ENCODE measurements around the gene PIP5K1B.
"Not testable (repeated sequence)": the region's sequence is repeated elsewhere in the genome, so short reads cannot be mapped to it uniquely, and the experiment has no call there.

Gene PIP5K1B

DNA sequence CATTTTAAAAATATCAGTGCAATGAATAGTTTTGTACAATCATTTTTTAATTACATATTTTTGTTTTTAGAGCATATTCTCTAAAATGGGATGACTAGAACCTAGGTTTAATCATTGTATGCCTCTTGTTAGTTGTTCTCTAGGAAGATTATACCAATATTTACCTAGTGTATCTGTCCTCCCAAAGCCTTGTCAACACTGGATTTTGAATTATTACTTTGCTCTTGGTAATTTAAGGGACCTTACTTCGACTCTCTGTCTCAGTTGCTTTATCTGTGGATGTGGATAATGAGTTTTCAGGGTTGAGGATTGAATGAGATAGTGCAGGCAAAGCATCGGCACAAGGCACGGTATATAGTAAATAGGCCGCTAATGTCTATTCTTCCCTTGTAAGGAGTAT lies 10.9 kb upstream of the PIP5K1B start:
- Histone ChIP-seq H3K4me3 (ENCODE audit: low read length) (no peak overlapping the region), H3K4me1 (ENCODE audit: control insufficient read depth, insufficient read depth, low read length) (no peaks in the 10 kb centered on the region), H3K36me3 (ENCODE audit: control insufficient read depth, insufficient read depth, low read length) (no peaks in the 10 kb centered on the region)

DNA sequence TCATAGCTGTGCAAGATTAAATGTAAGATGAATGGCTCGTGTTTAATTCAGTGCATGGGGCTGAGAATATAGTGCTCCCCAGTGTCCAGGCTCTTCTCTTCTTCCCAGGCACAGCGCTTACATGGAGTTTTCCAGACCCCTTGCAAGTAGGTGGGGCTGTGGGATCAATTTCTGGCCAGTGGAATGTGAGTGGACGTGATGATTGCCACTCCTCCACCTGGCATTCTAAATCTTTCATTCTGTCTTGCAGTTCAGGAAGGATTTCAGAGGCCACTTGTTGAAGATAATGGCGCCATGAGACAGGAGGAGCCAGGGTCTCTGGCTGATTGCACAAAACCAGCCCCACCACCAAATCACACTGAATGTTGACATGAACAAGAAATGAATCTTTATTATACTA lies 7.2 kb upstream of the PIP5K1B start:
- Histone ChIP-seq H3K36me3 (ENCODE audit: control insufficient read depth, insufficient read depth, low read length) (no peaks in the 10 kb centered on the region), H3K9ac (ENCODE audit: low read length) (no peak overlapping the region), H3K4me3 (ENCODE audit: low read length) (no peak overlapping the region), H3K4me1 (ENCODE audit: control insufficient read depth, insufficient read depth, low read length) (no peaks in the 10 kb centered on the region), H3K27me3 (ENCODE audit: control insufficient read depth, insufficient read depth, low read length) (no peaks in the 10 kb centered on the region), H3K27ac (ENCODE audit: low read depth, low read length) (no peak overlapping the region)

More for the DNA sequence above, 10.9 kb upstream of the PIP5K1B start:
- Histone ChIP-seq H3K9ac (ENCODE audit: low read length) (no peak overlapping the region), H3K27me3 (ENCODE audit: control insufficient read depth, insufficient read depth, low read length) (no peaks in the 10 kb centered on the region), H3K27ac (ENCODE audit: low read depth, low read length) (no peak overlapping the region)

DNA sequence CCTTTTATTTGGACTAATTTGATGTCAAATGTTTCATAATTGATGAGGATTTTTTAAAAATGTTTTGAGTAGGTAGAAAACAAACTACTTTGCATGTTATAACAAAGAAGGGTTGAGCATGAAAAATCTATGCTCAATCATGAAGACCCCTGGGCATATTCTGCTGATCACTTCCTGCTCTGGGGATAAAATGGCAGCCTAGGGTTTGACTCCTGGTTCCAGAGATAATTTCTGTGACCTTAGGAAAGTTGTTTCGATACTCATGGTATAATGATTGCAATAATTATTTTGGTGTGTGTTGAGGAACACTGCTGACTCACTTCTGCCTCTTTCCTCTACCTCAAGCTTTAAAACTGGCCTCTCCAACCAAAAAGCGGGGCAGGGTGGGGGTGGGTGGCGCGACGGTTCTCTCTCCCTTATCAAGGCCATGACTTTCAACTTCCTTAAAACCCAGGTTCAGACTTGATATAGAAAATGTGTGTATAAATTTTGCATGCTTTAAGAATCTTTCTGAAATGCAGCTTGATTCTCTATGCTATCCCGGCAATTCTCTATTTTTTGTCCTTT lies 6.0 kb upstream of the PIP5K1B start:
- Histone ChIP-seq H3K27ac (ENCODE audit: low read depth, low read length) (no peak overlapping the region), H3K27me3 (ENCODE audit: control insufficient read depth, insufficient read depth, low read length) (no peaks in the 10 kb centered on the region), H3K9ac (ENCODE audit: low read length) (no peak overlapping the region), H3K4me1 (ENCODE audit: control insufficient read depth, insufficient read depth, low read length) (no peaks in the 10 kb centered on the region), H3K36me3 (ENCODE audit: control insufficient read depth, insufficient read depth, low read length) (no peaks in the 10 kb centered on the region), H3K4me3 (ENCODE audit: low read length) (no peak overlapping the region)

DNA sequence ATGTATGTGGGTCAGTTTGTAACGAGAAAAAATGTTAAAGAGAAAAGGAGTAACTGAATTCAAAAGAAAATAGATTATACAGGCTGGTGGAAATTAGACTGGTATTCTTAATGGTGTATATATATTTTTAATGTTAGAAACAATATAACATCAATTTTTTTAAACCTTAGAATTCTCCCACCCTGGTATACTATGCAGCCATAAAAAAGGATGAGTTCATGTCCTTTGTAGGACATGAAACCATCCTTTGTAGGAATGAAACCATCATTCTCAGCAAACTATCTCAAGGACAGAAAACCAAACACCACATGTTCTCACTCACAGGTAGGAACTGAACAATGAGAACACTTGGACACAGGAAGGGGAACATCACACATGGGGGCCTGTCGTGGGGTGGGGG lies 5.4 kb upstream of the PIP5K1B start:
- not testable (repeated sequence) for H3K27ac ChIP-seq (ENCODE audit: low read depth, low read length); H3K36me3 ChIP-seq (ENCODE audit: control insufficient read depth, insufficient read depth, low read length); H3K9ac ChIP-seq (ENCODE audit: low read length); H3K4me3 ChIP-seq (ENCODE audit: low read length); H3K27me3 ChIP-seq (ENCODE audit: control insufficient read depth, insufficient read depth, low read length); H3K4me1 ChIP-seq (ENCODE audit: control insufficient read depth, insufficient read depth, low read length)

DNA sequence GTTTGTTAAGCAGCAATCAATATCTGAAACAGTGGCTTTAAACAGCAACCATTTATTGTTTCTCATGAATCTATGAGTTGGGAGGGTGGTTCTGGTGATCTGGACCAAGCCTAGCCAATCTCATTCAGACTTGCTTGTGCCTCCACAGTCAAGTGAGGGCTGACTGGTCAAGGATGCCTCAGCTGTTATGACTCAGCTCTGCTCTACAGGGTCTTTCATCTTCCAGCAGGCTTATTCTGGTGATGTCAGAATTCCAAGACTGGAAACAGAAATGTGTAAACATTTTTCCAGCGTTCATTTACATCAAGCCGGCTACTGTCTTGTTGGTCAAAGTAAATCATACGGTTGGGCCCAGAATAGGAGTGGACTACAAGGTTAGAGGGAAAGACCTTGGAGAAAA lies 2.5 kb upstream of the PIP5K1B start:
- no peaks in the 10 kb centered on the region for H3K36me3 ChIP-seq (ENCODE audit: control insufficient read depth, insufficient read depth, low read length)
- no peak overlapping the region for H3K4me3 ChIP-seq (ENCODE audit: low read length)

DNA sequence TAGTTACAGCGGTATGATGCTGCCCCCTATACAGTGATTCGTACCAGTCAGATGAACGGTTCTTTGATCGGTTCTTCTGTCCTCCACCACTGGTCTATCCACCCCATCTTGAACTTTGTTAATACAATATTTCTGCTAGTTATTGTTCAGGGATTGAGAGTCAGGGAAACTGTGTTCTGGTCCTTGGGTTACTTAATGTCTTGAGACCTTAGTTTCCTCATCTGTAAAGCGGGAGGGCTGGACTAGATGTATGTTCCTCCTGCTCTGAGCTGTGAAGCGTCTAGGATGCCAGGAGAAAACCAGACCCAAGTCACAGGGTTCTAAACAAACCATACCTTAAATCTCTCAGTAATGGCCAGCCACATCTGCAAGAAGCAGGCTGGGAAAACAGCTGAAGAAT lies 1.4 kb upstream of the PIP5K1B start:
- H3K36me3 ChIP-seq (ENCODE audit: control insufficient read depth, insufficient read depth, low read length): no peaks in the 10 kb centered on the region
- H3K27me3 ChIP-seq (ENCODE audit: control insufficient read depth, insufficient read depth, low read length): no peaks in the 10 kb centered on the region
- no peak overlapping the region for H3K9ac ChIP-seq (ENCODE audit: low read length)
- no peak overlapping the region for H3K27ac ChIP-seq (ENCODE audit: low read depth, low read length)
- no peaks in the 10 kb centered on the region for H3K4me1 ChIP-seq (ENCODE audit: control insufficient read depth, insufficient read depth, low read length)
- no peak overlapping the region for H3K4me3 ChIP-seq (ENCODE audit: low read length)

More for the DNA sequence above, 2.5 kb upstream of the PIP5K1B start:
- H3K4me1 ChIP-seq (ENCODE audit: control insufficient read depth, insufficient read depth, low read length): no peaks in the 10 kb centered on the region
- no peak overlapping the region for H3K9ac ChIP-seq (ENCODE audit: low read length)
- no peak overlapping the region for H3K27ac ChIP-seq (ENCODE audit: low read depth, low read length)
- H3K27me3 ChIP-seq (ENCODE audit: control insufficient read depth, insufficient read depth, low read length): no peaks in the 10 kb centered on the region

DNA sequence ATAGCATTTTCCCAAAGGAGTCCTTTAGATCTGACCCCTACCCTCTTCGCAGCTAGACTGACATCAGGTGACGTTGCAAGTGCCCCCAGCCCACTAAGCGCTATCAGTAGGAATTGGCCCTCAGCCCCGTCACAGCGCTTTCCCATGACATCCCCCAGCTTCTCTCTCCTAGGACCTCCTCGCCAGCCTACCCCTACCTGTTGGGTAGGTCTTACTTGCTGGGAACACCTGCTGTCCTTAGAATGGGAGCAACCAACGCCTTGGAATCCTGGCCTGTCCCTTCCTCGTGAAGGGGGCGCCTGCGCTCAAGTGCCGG lies 584 bp upstream of the PIP5K1B start:
- peak overlapping the region; percentile 54 for H3K4me3 ChIP-seq (ENCODE audit: low read length)
- H3K27ac ChIP-seq (ENCODE audit: low read depth, low read length): peak overlapping the region; percentile 69
- no peak overlapping the region for H3K9ac ChIP-seq (ENCODE audit: low read length)
- H3K27me3 ChIP-seq (ENCODE audit: control insufficient read depth, insufficient read depth, low read length): no peaks in the 10 kb centered on the region
- H3K4me1 ChIP-seq (ENCODE audit: control insufficient read depth, insufficient read depth, low read length): no peaks in the 10 kb centered on the region
- no peaks in the 10 kb centered on the region for H3K36me3 ChIP-seq (ENCODE audit: control insufficient read depth, insufficient read depth, low read length)

DNA sequence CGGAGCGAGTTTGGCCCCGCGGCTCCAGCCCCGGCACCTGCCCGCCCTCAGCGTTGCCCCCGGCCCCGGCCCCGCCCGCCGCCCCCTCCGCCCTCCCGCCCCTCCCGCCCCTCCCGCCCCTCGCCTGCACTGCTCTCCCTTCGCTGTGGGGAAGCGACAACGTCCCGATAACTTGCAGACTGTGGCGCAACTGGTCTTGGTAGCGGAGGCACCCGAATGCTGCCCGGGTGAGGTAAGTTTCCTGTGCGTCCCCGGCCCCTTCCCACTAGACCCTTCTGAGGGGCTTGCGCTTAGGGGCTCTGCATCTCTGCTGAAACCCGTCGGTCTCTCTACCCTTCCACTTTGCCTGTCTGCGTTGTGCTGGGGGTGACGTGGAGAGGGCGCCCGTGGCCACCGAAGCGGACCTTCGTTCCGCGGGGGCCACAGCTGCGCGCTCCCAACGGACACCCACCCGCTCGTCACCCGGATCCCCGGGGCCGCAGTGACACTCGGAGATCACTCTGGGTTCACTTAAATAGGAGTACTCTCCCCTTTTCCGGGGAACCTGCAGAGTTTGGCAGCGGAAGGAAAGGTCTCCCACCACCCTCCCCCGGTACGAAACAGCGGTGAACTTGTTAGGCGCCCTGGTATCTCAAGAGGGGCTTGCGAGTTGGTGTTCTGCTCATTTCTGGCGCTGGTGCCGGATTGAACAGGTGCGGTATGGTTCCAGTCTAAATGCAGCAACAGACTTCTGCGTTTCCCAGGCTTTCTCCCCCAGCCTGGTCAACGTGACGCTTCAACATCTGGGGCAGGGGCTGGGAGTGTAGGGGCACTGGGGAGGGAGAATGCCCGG lies 707 bp downstream of the PIP5K1B start:
- peak overlapping the region; percentile 75 for H3K9ac ChIP-seq (ENCODE audit: low read length)

DNA sequence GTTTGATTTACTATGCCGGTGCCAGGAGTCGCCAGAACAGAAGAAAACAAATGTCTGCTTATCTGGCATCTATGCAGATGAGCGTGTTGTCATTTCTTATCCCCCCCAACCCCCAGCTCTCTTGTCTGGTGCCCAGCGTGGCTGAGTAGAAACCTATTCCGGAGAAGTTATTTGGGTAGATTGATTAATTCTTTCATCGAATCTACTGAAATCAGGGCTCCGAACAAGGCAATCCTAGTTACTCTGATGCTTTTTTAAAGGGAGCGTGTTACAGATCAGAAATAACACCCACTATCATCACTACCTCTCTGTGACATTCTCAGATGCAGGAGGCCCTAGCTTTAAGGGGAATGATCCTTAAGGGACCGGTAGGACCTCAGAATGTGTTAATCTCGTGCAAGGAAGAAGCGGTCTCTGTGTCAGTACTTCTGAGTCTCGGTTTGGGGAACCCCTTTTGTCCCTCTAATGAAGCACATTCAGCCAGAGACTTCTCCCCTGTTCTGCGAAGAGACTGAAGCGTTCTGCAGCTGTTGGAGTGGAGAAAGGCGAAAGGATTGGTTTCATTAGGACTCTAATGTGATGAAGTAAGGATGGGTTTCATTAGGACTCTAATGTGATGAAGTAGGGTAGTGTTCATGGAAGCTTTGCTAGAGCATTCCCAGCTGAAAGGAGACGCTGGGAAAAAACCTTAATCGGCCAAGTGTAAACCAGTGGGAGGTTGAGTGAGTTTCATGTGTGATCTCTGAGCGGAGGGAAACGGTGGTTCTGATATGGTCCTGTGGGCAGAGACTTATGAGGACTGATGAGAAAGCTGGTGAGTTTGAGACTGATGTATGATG lies 1.5 kb downstream of the PIP5K1B start:
- H3K9ac ChIP-seq (ENCODE audit: low read length): peak overlapping the region; percentile 75
- H3K4me3 ChIP-seq (ENCODE audit: low read length): peak overlapping the region; percentile 92
- no peaks in the 10 kb centered on the region for H3K4me1 ChIP-seq (ENCODE audit: control insufficient read depth, insufficient read depth, low read length)
- no peak overlapping the region for H3K27ac ChIP-seq (ENCODE audit: low read depth, low read length)
- no peaks in the 10 kb centered on the region for H3K27me3 ChIP-seq (ENCODE audit: control insufficient read depth, insufficient read depth, low read length)
- H3K36me3 ChIP-seq (ENCODE audit: control insufficient read depth, insufficient read depth, low read length): no peaks in the 10 kb centered on the region

More for the DNA sequence above, 707 bp downstream of the PIP5K1B start:
- Histone ChIP-seq H3K4me1 (ENCODE audit: control insufficient read depth, insufficient read depth, low read length) (no peaks in the 10 kb centered on the region), H3K27ac (ENCODE audit: low read depth, low read length) (peak overlapping the region; percentile 69), H3K4me3 (ENCODE audit: low read length) (peak overlapping the region; percentile 92), H3K27me3 (ENCODE audit: control insufficient read depth, insufficient read depth, low read length) (no peaks in the 10 kb centered on the region), H3K36me3 (ENCODE audit: control insufficient read depth, insufficient read depth, low read length) (no peaks in the 10 kb centered on the region)

DNA sequence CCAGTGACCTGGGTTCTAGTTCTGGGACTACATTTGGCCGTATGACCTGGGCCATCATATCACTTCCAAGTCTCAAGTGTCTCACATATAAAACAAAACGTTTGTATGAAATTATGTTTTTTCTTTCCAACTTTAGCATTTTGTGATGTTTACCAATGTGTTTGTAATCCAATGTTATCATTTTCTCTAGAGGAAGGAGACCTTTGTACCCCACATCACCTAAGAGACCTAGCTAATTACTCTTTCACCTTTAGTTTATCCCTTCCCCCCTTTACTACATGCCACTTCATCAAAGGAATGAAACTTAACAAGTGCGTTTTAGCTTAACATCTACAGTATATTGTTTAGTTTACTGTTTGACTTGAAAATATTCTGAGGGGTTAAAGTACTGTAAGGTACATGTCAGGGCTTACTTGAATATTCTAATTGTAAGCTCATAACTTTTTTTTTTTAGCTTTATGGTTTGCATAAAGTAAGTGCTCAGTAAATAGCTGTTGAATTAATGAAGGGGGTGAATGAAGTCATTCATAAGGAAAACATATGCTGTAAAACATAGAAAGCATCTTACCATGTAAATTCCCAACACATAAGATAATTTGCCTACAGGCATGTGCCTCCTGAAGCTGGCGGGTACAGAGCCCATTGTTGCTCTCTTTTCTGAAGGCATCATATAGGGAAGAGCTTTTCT lies 2.9 kb downstream of the PIP5K1B start:
- Histone ChIP-seq H3K4me1 (ENCODE audit: control insufficient read depth, insufficient read depth, low read length) (no peaks in the 10 kb centered on the region), H3K36me3 (ENCODE audit: control insufficient read depth, insufficient read depth, low read length) (no peaks in the 10 kb centered on the region), H3K27ac (ENCODE audit: low read depth, low read length) (no peak overlapping the region), H3K4me3 (ENCODE audit: low read length) (peak overlapping the region; percentile 92), H3K9ac (ENCODE audit: low read length) (no peak overlapping the region), H3K27me3 (ENCODE audit: control insufficient read depth, insufficient read depth, low read length) (no peaks in the 10 kb centered on the region)

DNA sequence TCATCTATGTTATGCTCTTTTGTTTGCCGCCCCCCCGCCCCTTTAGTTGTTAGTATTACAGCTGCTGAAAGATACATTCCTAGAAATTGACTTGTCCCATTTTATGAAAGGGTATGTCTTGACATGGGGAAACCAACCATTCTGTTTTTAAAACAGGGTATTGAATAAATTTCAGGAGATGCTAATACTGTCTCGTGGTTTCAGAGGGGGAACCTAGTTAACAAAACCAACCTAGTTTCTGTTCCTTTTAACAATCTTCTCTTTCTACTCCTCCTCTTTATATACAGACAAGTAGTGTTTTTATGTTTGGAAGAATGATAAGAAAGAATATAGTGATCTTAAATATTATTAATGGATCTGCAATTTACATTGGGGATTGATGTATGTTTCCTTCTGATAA lies 3.5 kb downstream of the PIP5K1B start:
- no peaks in the 10 kb centered on the region for H3K27me3 ChIP-seq (ENCODE audit: control insufficient read depth, insufficient read depth, low read length)
- H3K27ac ChIP-seq (ENCODE audit: low read depth, low read length): no peak overlapping the region
- no peaks in the 10 kb centered on the region for H3K36me3 ChIP-seq (ENCODE audit: control insufficient read depth, insufficient read depth, low read length)
- H3K4me3 ChIP-seq (ENCODE audit: low read length): no peak overlapping the region
- no peak overlapping the region for H3K9ac ChIP-seq (ENCODE audit: low read length)
- no peaks in the 10 kb centered on the region for H3K4me1 ChIP-seq (ENCODE audit: control insufficient read depth, insufficient read depth, low read length)
